IMR-90 (cell line): ENCODE data around the gene CASP7. TPM values are rescaled to one million over a fixed set of nuclear protein-coding genes. Genes with fewer than 3 reads are reported as not detected.

Experiments
- ATAC-seq: fragments of 200-7000 bp; cut with Tn5 transposase; 2 replicates; pipeline ENCODE4 v1.9.1; 2020; ENCODE audit warnings: low read depth, mild to moderate bottlenecking, moderate library complexity
- BruUV-seq: library from RNA; stranded (reverse); fragments of 400-500 nt; replicated peaks from 2 replicates; lab custom pipeline; 2021; lab: Mats Ljungman, UMichigan
- CTCF ChIA-PET: fragments of 300-600 bp; formaldehyde crosslinking; extraction: SDS; loops from one replicate; lab custom pipeline; 2021; ENCODE audit warnings: antibody characterized with exemption; lab: Yijun Ruan, JAX
- POLR2A ChIA-PET: fragments of 300-600 bp; sonication (Branson Sonifier 250); formaldehyde crosslinking; loops from one replicate; lab custom pipeline; 2022; ENCODE audit warnings: antibody characterized with exemption; ENCODE audit not compliant: unreplicated experiment; lab: Charles Lee
- DNase-seq: peaks from one replicate; pipeline ENCODE4 v3.0.0; 2013
- H2AFZ ChIP-seq: replicated peaks from 2 replicates; pipeline ENCODE3; 2013; ENCODE audit warnings: low read length, mild to moderate bottlenecking; ENCODE audit not compliant: poor library complexity
- H2AK5ac ChIP-seq: 2 replicates; pipeline ENCODE4 v1.6.1; 2013; ENCODE audit warnings: low read depth, low read length, inconsistent platforms
- H2AK9ac ChIP-seq: replicated peaks from 2 replicates; pipeline ENCODE3; 2013; ENCODE audit warnings: mild to moderate bottlenecking, low read depth, low read length, moderate library complexity; ENCODE audit not compliant: poor library complexity
- H2BK120ac ChIP-seq: 2 replicates; pipeline ENCODE4 v1.6.1; 2013; ENCODE audit warnings: low read depth, low read length, inconsistent platforms
- H2BK15ac ChIP-seq: 3 replicates; pipeline ENCODE4 v1.6.1; 2013; ENCODE audit warnings: low read depth, low read length, inconsistent platforms
- H2BK20ac ChIP-seq: 2 replicates; pipeline ENCODE4 v1.6.1; 2013; ENCODE audit warnings: low read depth, mild to moderate bottlenecking, inconsistent platforms, low read length, moderate library complexity
- H2BK5ac ChIP-seq: 2 replicates; pipeline ENCODE4 v1.6.1; 2013; ENCODE audit warnings: mild to moderate bottlenecking, low read depth, low read length, inconsistent platforms; ENCODE audit not compliant: poor library complexity, severe bottlenecking
- H3K14ac ChIP-seq: replicated peaks from 2 replicates; pipeline ENCODE4 v1.6.1; 2013; ENCODE audit warnings: low read depth, low read length, inconsistent platforms
- H3K18ac ChIP-seq: 2 replicates; pipeline ENCODE4 v1.6.1; 2013; ENCODE audit warnings: low read depth, low read length, control low read depth
- H3K23ac ChIP-seq: 2 replicates; pipeline ENCODE4 v1.6.1; 2013; ENCODE audit warnings: low read depth, low read length, inconsistent platforms
- H3K27ac ChIP-seq: 2 replicates; pipeline ENCODE4 v1.5.1; 2013; ENCODE audit warnings: mild to moderate bottlenecking, control low read depth, low read length; ENCODE audit not compliant: insufficient read depth
- H3K27me3 ChIP-seq: 2 replicates; pipeline ENCODE4 v1.6.1; 2013; ENCODE audit warnings: low read length; ENCODE audit not compliant: control insufficient read depth, insufficient read depth
- H3K36me3 ChIP-seq: 2 replicates; pipeline ENCODE4 v1.6.1; 2013; ENCODE audit warnings: low read length, mixed read lengths; ENCODE audit not compliant: control insufficient read depth, insufficient read depth
- H3K4ac ChIP-seq: 2 replicates; pipeline ENCODE4 v1.6.1; 2013; ENCODE audit warnings: low read depth, low read length, inconsistent platforms
- H3K4me1 ChIP-seq: 2 replicates; pipeline ENCODE4 v1.6.1; 2013; ENCODE audit warnings: low read length, mixed read lengths; ENCODE audit not compliant: control insufficient read depth, insufficient read depth
- H3K4me2 ChIP-seq: 2 replicates; pipeline ENCODE4 v1.6.1; 2013; ENCODE audit warnings: low read depth, mild to moderate bottlenecking, control low read depth, low read length, moderate library complexity
- H3K4me3 ChIP-seq: 2 replicates; pipeline ENCODE4 v1.5.1; 2013; ENCODE audit warnings: low read depth, mild to moderate bottlenecking, control low read depth, low read length, moderate library complexity; ENCODE audit not compliant: insufficient read depth
- H3K56ac ChIP-seq: 2 replicates; pipeline ENCODE4 v1.6.1; 2013; ENCODE audit warnings: low read length, inconsistent platforms; ENCODE audit not compliant: insufficient read depth; ENCODE audit errors: extremely low read depth
- H3K79me1 ChIP-seq, 2 experiments: 2 replicates each; pipeline ENCODE4 v1.6.1; 2013; ENCODE audit warnings: low read length in 2 of 2, inconsistent platforms in 1 of 2, low read depth in 1 of 2
- H3K9ac ChIP-seq: 2 replicates; pipeline ENCODE4 v1.6.1; 2013; ENCODE audit warnings: low read depth, low read length, control low read depth
- H3K9me1 ChIP-seq: 2 replicates; pipeline ENCODE4 v1.6.1; 2013; ENCODE audit warnings: low read length, inconsistent platforms; ENCODE audit not compliant: insufficient read depth
- H3K9me3 ChIP-seq: 2 replicates; pipeline ENCODE4 v1.6.1; 2013; ENCODE audit warnings: low read length; ENCODE audit not compliant: control insufficient read depth, insufficient read depth
- H4K20me1 ChIP-seq: 2 replicates; pipeline ENCODE4 v1.6.1; 2013; ENCODE audit warnings: low read length, inconsistent platforms; ENCODE audit not compliant: insufficient read depth
- H4K5ac ChIP-seq: 2 replicates; pipeline ENCODE4 v1.6.1; 2013; ENCODE audit warnings: mild to moderate bottlenecking, low read depth, low read length, control low read depth
- H4K8ac ChIP-seq, 2 experiments: 2 replicates each; pipeline ENCODE4 v1.6.1; 2013; ENCODE audit warnings: low read depth in 2 of 2, low read length in 2 of 2, control low read depth in 1 of 2, inconsistent platforms in 1 of 2
- H4K91ac ChIP-seq: 2 replicates; pipeline ENCODE4 v1.6.1; 2013; ENCODE audit warnings: low read depth, low read length, inconsistent platforms; ENCODE audit not compliant: insufficient read depth
- BHLHE40 ChIP-seq: fragments of 150-350 bp; IDR thresholded peaks from 2 replicates; pipeline ENCODE4 v1.6.1; 2016; ENCODE audit warnings: mild to moderate bottlenecking, low read depth, low read length
- CEBPB ChIP-seq: IDR thresholded peaks from 2 replicates; pipeline ENCODE4 v1.6.1; 2012; ENCODE audit warnings: low read depth, low read length, improper control_type of control experiment
- CHD1 ChIP-seq: IDR thresholded peaks from 2 replicates; pipeline ENCODE4 v1.6.1; 2012; ENCODE audit warnings: low read depth, low read length, improper control_type of control experiment
- FOS ChIP-seq: fragments of 150-350 bp; IDR thresholded peaks from 2 replicates; pipeline ENCODE4 v1.6.1; 2016; ENCODE audit warnings: low read depth, low read length
- MAFK ChIP-seq: IDR thresholded peaks from 2 replicates; pipeline ENCODE4 v1.6.1; 2012; ENCODE audit warnings: low read depth, low read length, improper control_type of control experiment
- MAZ ChIP-seq: IDR thresholded peaks from 2 replicates; pipeline ENCODE4 v1.6.1; 2012; ENCODE audit warnings: low read depth, mild to moderate bottlenecking, low read length, improper control_type of control experiment, moderate library complexity, borderline replicate concordance
- MXI1 ChIP-seq: IDR thresholded peaks from 2 replicates; pipeline ENCODE4 v1.6.1; 2012; ENCODE audit warnings: low read depth, mild to moderate bottlenecking, low read length, moderate library complexity, borderline replicate concordance
- NFE2L2 ChIP-seq: fragments of 150-350 bp; IDR thresholded peaks from 2 replicates; pipeline ENCODE4 v1.6.1; 2016; ENCODE audit warnings: low read depth, mild to moderate bottlenecking, low read length
- POLR2A ChIP-seq: IDR thresholded peaks from 2 replicates; pipeline ENCODE4 v1.6.1; 2012; ENCODE audit warnings: mild to moderate bottlenecking, low read depth, low read length
- RAD21 ChIP-seq: IDR thresholded peaks from 2 replicates; pipeline ENCODE4 v1.6.1; 2012; ENCODE audit warnings: low read length, improper control_type of control experiment
- RCOR1 ChIP-seq: IDR thresholded peaks from 2 replicates; pipeline ENCODE4 v1.6.1; 2012; ENCODE audit warnings: mild to moderate bottlenecking, low read length, improper control_type of control experiment; ENCODE audit not compliant: insufficient replicate concordance
- RFX5 ChIP-seq: IDR thresholded peaks from 2 replicates; pipeline ENCODE4 v1.8.0; 2012; ENCODE audit warnings: low read depth, mild to moderate bottlenecking, low read length, moderate library complexity
- SMC3 ChIP-seq: fragments of 150-350 bp; IDR thresholded peaks from 2 replicates; pipeline ENCODE4 v1.6.1; 2016; ENCODE audit warnings: low read depth, mild to moderate bottlenecking, antibody characterized with exemption, low read length, moderate library complexity
- WGBS, 2 experiments: methylation state at CpG; one replicate each; pipeline versions ENCODE4 v1.1.5 to v1.1.7; 2013; ENCODE audit warnings: missing lambda C conversion rate in 2 of 2; ENCODE audit not compliant: insufficient read length in 1 of 2; ENCODE audit errors: extremely low coverage in 2 of 2; 5-methylcytosine and 5-hydroxymethylcytosine counted together
- dilution Hi-C: fragments of 300-500 bp; cut with HindIII; formaldehyde crosslinking; loops from one replicate; pipeline ENCODE4 v1.14.3; 2018; ENCODE audit warnings: low sequenced_read_pairs; ENCODE audit not compliant: unreplicated experiment
- in situ Hi-C: fragments of 300-500 bp; cut with MboI; formaldehyde crosslinking; loops from 3 replicates; pipeline ENCODE4 v1.14.3; 2019; ENCODE audit warnings: low sequenced_read_pairs, inconsistent platforms, mixed read lengths
- intact Hi-C: fragments of 100-400 bp; cut with micrococcal nuclease; formaldehyde crosslinking; loops from 2 replicates; pipeline ENCODE4 v1.10.0; 2022
- polyA plus RNA-seq, 3 experiments: library from polyadenylated mRNA; depleted of rRNA; stranded (reverse); fragments of >200 nt; gene quantifications; 2 replicates each; pipeline ENCODE4 v1.2.3, GENCODE V29; 2012; ENCODE audit warnings: low replicate concordance in 1 of 3
- total RNA-seq: library from RNA; depleted of rRNA; stranded (reverse); fragments of >200 nt; gene quantifications from 2 replicates; pipeline ENCODE4 v1.2.3, GENCODE V29; 2012
- TF ChIP-seq, protein P1 (sequence below): fragments of 150-350 bp; IDR thresholded peaks from 2 replicates; pipeline ENCODE4 v1.6.1; 2017; ENCODE audit warnings: mild to moderate bottlenecking, antibody characterized with exemption, low read length, low read depth
- TF ChIP-seq, protein P2 (sequence below): conservative IDR thresholded peaks from 2 replicates; pipeline ENCODE4 v1.5.1; 2012; ENCODE audit warnings: mild to moderate bottlenecking, low read depth, low read length, improper control_type of control experiment
- TF ChIP-seq, protein P3 (sequence below): fragments of 150-350 bp; IDR thresholded peaks from 2 replicates; pipeline ENCODE4 v1.6.1; 2016; ENCODE audit warnings: low read depth, mild to moderate bottlenecking, low read length, moderate library complexity, borderline replicate concordance

Gene CASP7
- total and polyA plus RNA-seq, 2 of the 4 experiments (the other 2 are of a cell fraction) = 15.1 to 16.7 TPM

DNA sequence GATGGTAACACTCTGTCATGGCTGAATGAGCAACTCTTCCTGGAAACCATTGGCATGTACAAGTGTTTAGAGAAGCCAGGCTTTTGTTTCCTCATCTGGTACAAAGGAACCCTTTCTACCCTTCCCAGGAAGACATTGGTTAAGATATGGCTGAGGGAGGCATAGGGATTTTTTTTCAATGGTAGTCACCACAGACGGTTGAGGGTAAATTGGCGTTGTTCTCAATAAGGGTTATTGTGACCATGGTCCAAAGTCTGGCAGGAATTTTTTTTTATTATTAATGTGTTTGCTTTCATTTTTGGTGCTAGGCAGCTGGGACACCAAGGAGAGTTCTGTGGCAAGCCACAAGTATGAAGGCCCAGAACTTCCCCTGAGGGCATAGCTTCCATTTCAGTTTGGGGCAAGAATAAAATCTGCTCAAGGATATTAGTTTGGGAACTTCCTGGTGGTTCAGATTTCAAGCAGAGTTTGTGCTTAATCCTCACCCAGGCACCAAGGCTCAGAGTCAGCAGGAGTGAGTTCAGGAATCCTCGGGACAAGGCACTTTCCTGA lies 71.5 kb downstream of the CASP7 start, which contains the start of gene PLEKHS1:
Gene PLEKHS1, plus strand, starts transcription at position 502 of the 552 bp plus-strand sequence. CDS start 3,596 bp downstream, outside the sequence.
- DNase-seq (no peak), ATAC-seq (no peak)
- Histone ChIP-seq H2BK20ac (no peak within 1 kb of the TSS), H4K8ac (no peak within 1 kb of the TSS), H3K4me3 (no peak within 1 kb of the TSS), H3K4me1 (no peaks in the 10 kb centered on the region), H3K27ac (no peak within 1 kb of the TSS), H3K4me2 (no peak within 1 kb of the TSS), H2AK9ac (no peak within 1 kb of the TSS), H3K9ac (no peak within 1 kb of the TSS), H2AK5ac (no peak within 1 kb of the TSS), H3K27me3 (peaks cover 6% of the 10 kb centered on the region; the same call in 1 of the 2 replicates), H2BK15ac (no peak within 1 kb of the TSS), H4K20me1 (no peaks in the 10 kb centered on the region), H3K18ac (no peak within 1 kb of the TSS), H2AFZ (no peak within 1 kb of the TSS), H3K4ac (no peak within 1 kb of the TSS), H3K36me3 (no peaks in the 10 kb centered on the region), H3K9me1 (no peaks in the 10 kb centered on the region), H3K56ac (no peak within 1 kb of the TSS), H3K79me1 (no peaks in the 10 kb centered on the region), H4K91ac (no peak within 1 kb of the TSS), H3K14ac (no peak within 1 kb of the TSS), H3K23ac (no peak within 1 kb of the TSS), H2BK5ac (no peak within 1 kb of the TSS), H2BK120ac (no peak within 1 kb of the TSS), H4K5ac (no peak within 1 kb of the TSS), H3K9me3 (no peaks in the 10 kb centered on the region)
- TF ChIP-seq POLR2A (no peak), NFE2L2 (no peak), CEBPB (no peak), FOS (no peak), MXI1 (no peak), RFX5 (no peak), MAZ (no peak), RAD21 (no peak), BHLHE40 (no peak), RCOR1 (no peak), SMC3 (no peak), CHD1 (no peak), MAFK (no peak)
- TF ChIP-seq, protein P1, sequence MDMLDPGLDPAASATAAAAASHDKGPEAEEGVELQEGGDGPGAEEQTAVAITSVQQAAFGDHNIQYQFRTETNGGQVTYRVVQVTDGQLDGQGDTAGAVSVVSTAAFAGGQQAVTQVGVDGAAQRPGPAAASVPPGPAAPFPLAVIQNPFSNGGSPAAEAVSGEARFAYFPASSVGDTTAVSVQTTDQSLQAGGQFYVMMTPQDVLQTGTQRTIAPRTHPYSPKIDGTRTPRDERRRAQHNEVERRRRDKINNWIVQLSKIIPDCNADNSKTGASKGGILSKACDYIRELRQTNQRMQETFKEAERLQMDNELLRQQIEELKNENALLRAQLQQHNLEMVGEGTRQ = no peak
- TF ChIP-seq, protein P2, sequence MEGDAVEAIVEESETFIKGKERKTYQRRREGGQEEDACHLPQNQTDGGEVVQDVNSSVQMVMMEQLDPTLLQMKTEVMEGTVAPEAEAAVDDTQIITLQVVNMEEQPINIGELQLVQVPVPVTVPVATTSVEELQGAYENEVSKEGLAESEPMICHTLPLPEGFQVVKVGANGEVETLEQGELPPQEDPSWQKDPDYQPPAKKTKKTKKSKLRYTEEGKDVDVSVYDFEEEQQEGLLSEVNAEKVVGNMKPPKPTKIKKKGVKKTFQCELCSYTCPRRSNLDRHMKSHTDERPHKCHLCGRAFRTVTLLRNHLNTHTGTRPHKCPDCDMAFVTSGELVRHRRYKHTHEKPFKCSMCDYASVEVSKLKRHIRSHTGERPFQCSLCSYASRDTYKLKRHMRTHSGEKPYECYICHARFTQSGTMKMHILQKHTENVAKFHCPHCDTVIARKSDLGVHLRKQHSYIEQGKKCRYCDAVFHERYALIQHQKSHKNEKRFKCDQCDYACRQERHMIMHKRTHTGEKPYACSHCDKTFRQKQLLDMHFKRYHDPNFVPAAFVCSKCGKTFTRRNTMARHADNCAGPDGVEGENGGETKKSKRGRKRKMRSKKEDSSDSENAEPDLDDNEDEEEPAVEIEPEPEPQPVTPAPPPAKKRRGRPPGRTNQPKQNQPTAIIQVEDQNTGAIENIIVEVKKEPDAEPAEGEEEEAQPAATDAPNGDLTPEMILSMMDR = no peak
- TF ChIP-seq, protein P3, sequence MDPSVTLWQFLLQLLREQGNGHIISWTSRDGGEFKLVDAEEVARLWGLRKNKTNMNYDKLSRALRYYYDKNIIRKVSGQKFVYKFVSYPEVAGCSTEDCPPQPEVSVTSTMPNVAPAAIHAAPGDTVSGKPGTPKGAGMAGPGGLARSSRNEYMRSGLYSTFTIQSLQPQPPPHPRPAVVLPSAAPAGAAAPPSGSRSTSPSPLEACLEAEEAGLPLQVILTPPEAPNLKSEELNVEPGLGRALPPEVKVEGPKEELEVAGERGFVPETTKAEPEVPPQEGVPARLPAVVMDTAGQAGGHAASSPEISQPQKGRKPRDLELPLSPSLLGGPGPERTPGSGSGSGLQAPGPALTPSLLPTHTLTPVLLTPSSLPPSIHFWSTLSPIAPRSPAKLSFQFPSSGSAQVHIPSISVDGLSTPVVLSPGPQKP = no peak
- dilution Hi-C loops = no loop called here
- in situ Hi-C loops = no loop called here
- no CpG with 5 or more reads among the region's 3 CpGs for WGBS, 2 experiments
- ChIA-PET CTCF (interaction anchor here (1.3 kb wide), 1 partner anchor 11 kb away, joined by 4 read pairs; no protein-coding TSS in a partner anchor), POLR2A (no interaction called here)
- intact Hi-C loops = no loop called here
- no TSS peak for BruUV-seq
